Right cardiac atrium (tissue), 5 donors: ENCODE data around the gene ITGB6. TPM values are rescaled to one million over a fixed set of nuclear protein-coding genes. Genes with fewer than 3 reads are reported as not detected.

ENCODE experiments used
- ATAC-seq, 2 donors: fragments of 200-7000 bp; cut with Tn5 transposase; one replicate each; pipeline versions ENCODE4 v1.8.0 to v1.9.1; 2020; ENCODE audit warnings: moderate library complexity in 2 of 2, mild to moderate bottlenecking in 1 of 2
- DNase-seq, 3 donors: peaks; one replicate each; pipeline ENCODE4 v3.0.0-alpha.2; 2020
- H3K27ac ChIP-seq: one replicate; pipeline ENCODE4 v1.5.1; 2013; ENCODE audit warnings: mild to moderate bottlenecking, low read length, control low read depth, moderate library complexity
- H3K27me3 ChIP-seq: one replicate; pipeline ENCODE4 v1.6.1; 2013; ENCODE audit not compliant: control insufficient read depth, insufficient read depth
- H3K4me1 ChIP-seq: one replicate; pipeline ENCODE4 v1.6.1; 2013; ENCODE audit warnings: low read length; ENCODE audit not compliant: control insufficient read depth, insufficient read depth
- H3K4me3 ChIP-seq: one replicate; pipeline ENCODE4 v1.5.1; 2013; ENCODE audit warnings: low read length, control low read depth
- H3K9me3 ChIP-seq: one replicate; pipeline ENCODE4 v1.6.1; 2013; ENCODE audit warnings: low read length; ENCODE audit not compliant: control insufficient read depth
- WGBS: extraction: QIAGEN DNeasy Blood & Tissue Kit; methylation state at CpG from one replicate; pipeline ENCODE4 v1.1.7; 2013; 5-methylcytosine and 5-hydroxymethylcytosine counted together
- intact Hi-C, 4 donors: fragments of 100-400 bp; cut with DNase I; formaldehyde crosslinking; loops; one replicate each; pipeline versions ENCODE4 v1.11.0 to v1.14.0; 2022 to 2023
- long read RNA-seq, 4 donors: library from polyadenylated mRNA; unstranded; transcript quantifications; one replicate each; pipeline ENCODE4 v2.0.0, GENCODE V29; 2020 to 2021
- polyA plus RNA-seq: library from polyadenylated mRNA; stranded (reverse); fragments of 200-250 nt; gene quantifications from one replicate; pipeline ENCODE4 v1.2.3, GENCODE V29; 2013
- total RNA-seq, 4 donors: library from RNA; stranded (reverse); fragmentation: NEBNext Ultra II Directional; extraction: Animal tissue kit (Norgen Biotek cat#: 25700); gene quantifications; one replicate each; pipeline ENCODE4 v1.2.1, GENCODE V29; 2021
- donor health status: healthy with polysubstance abuse.
- donor health status: DM: no; HTN: yes; CAD: no.
- donor health status: DM: no; HTN: no; CAD: no.
- donor health status: DM: no; HTN: yes; CAD: no; lungs with severe emphysema.
- donor health status: DM: yes; HTN: yes; CAD: no.

ITGB6 gene
- 1 to 10 TPM; 1.1 to 2.2 (median 1.5) TPM for total RNA-seq
- 0.32 TPM for polyA plus RNA-seq
- long read RNA-seq, donor 1, partial matches to known transcripts = 0 of 1 reads
- long read RNA-seq, donor 1, other reads (novel, unspliced or antisense) = 1 of 1 reads
- long read RNA-seq, donor 2 = 0 reads
- long read RNA-seq, donor 3, partial matches to known transcripts = 0 of 3 reads
- long read RNA-seq, donor 3, other reads (novel, unspliced or antisense) = 3 of 3 reads
- long read RNA-seq, donor 4, partial matches to known transcripts = 0 of 1 reads
- long read RNA-seq, donor 4, other reads (novel, unspliced or antisense) = 1 of 1 reads

DNA sequence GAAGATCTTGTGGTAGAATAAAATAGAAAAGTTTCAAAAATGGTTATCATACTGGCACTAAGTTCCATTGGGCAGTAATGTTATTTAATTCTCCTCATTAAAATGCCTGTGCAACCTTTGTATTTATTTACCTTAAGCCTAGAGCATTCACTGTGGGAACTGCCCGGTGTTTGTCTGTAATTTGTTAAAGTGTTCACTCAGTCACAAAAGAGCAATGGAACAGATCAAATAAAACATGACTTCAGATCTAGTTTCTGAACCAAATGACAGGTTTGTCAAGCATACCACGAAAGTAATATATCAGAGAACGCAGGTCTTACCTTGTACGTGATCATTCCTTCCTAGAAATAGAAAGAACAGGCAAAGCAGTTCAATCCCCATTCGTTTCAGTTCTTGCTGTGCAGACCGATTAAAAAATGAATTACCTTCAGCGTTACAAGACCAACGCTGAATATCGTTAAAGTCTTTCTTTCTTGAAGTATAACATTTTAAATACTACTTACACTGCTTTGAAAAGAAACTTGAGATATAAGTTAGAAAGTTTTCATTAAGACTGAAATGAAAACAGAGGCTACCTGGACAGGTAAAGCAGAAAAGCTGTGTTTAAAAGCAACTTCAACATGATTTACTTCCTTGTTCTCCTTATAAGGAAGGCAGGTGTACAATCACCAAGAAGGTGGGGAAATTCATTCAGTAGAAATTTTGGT, at the start of gene ITGB6:
TSS of gene ITGB6 (minus strand) at position 590 of the 707 bp plus-strand sequence. CDS start at position 381, 209 bp downstream.
- H3K27me3 ChIP-seq = no peaks in the 10 kb centered on the region
- no peak within 1 kb of the TSS for H3K4me3 ChIP-seq
- ATAC-seq (no peak), DNase-seq (no peak)
- no peaks in the 10 kb centered on the region for H3K9me3 ChIP-seq
- 90% methylated on average over 9 of the region's 9 CpGs for WGBS
- no peak within 1 kb of the TSS for H3K27ac ChIP-seq
- H3K4me1 ChIP-seq = peaks cover 4% of the 10 kb centered on the region
- intact Hi-C loops = no loop called here

DNA sequence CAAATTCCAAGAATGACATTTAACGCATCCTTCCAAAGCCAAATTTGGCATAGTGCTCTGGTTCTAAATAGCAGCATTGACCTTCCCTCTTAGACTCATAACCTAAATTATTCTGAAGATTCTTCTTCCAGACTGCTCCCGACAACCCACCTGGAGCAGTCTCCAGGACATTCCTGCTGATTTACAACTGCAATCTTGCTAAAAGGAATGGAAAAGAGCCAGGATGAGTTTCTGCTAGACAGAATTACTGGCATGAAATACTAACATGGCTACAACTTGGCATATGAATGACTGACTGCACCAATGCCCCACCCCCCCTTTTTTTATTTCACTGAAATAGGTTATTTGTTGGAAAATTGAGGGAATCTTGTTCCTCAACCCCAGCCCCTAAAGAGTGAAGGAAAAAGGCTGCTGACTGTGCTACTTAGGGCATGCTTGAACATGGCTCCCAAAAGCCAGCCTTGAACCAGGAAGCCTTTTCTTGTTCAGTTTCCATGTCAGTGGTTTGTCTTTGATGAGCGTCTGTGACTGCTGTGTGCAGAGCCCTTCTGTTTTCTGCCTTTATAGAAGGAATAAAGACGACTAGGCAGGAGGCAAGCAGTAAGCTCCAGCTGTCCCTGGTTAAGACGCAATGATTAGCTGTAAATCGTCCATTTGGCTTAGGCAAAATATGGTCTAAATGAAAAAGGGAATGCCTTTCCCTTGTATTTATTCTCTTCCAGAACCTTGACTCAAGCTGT, 47.4 kb upstream of the ITGB6 start:
- Histone ChIP-seq H3K27me3 (no peaks in the 10 kb centered on the region), H3K4me3 (no peak overlapping the region), H3K9me3 (no peaks in the 10 kb centered on the region), H3K27ac (no peak overlapping the region), H3K4me1 (peaks cover 3% of the 10 kb centered on the region)
- ATAC-seq = no peak
- 88% methylated on average over 6 of the region's 6 CpGs for WGBS
- no peak for DNase-seq
- intact Hi-C loops = no loop called here

GRCh38 chr2:160246356-160246755, 46.3 kb upstream of the ITGB6 start:
- intact Hi-C loops = no loop called here
- H3K4me3 ChIP-seq = no peak overlapping the region
- no peak for DNase-seq
- no peak overlapping the region for H3K27ac ChIP-seq
- peaks cover 4% of the 10 kb centered on the region for H3K4me1 ChIP-seq
- H3K27me3 ChIP-seq = no peaks in the 10 kb centered on the region
- 96% methylated on average over 2 of the region's 2 CpGs for WGBS
- no peak for ATAC-seq
- H3K9me3 ChIP-seq = no peaks in the 10 kb centered on the region

DNA sequence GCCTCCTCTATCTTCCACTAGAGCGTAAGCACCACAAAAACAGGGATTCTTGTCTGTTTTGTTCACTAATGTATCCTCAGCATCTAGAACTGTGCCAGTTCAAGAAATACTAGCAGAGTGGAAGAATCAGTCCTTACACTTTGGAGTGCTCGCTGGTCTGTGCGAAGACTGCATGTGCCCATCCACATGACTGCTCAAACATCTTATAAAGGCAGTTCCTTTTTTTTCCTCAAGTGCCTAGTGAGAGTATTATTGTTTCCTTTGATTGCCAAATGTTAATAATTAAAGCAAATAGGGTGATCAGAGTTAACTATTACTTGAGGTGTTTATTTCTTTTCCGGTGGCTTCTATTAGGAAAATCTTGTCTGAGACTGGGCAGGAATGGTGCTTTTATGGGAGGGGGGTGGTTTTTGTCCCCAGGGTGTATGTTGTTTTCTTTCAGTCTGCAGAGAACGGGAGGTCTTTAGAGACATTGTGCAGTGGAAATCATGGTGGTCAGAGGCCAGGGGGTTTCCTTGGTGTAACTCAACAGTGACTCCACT, 45.6 kb upstream of the ITGB6 start:
- DNase-seq (no peak), ATAC-seq (no peak)
- intact Hi-C loops = no loop called here
- Histone ChIP-seq H3K9me3 (no peaks in the 10 kb centered on the region), H3K4me1 (peaks cover 4% of the 10 kb centered on the region), H3K4me3 (no peak overlapping the region), H3K27ac (no peak overlapping the region), H3K27me3 (no peaks in the 10 kb centered on the region)
- WGBS = 95% methylated on average over 5 of the region's 5 CpGs

GRCh38 chr2:160242893-160243564, 43.0 kb upstream of the ITGB6 start:
- H3K27me3 ChIP-seq = no peaks in the 10 kb centered on the region
- H3K4me1 ChIP-seq = peaks cover 5% of the 10 kb centered on the region
- H3K27ac ChIP-seq = peak overlapping the region; percentile 71
- intact Hi-C loops = no loop called here
- ATAC-seq = peak in 1 of 2 donors; percentile 37
- H3K9me3 ChIP-seq = no peaks in the 10 kb centered on the region
- 58% methylated on average over 3 of the region's 3 CpGs for WGBS
- no peak overlapping the region for H3K4me3 ChIP-seq
- no peak for DNase-seq

- Histone ChIP-seq H3K4me1 (peaks cover 5% of the 10 kb centered on the region), H3K9me3 (no peaks in the 10 kb centered on the region), H3K27me3 (no peaks in the 10 kb centered on the region), H3K27ac (no peak overlapping the region), H3K4me3 (no peak overlapping the region)
- intact Hi-C loops = no loop called here
- DNase-seq (peak in 2 of 3 donors; percentile 36 to 58), ATAC-seq (peak; percentile 66 to 90)
- WGBS = 62% methylated on average over 4 of the region's 4 CpGs
These were observed 41.4 kb upstream of the ITGB6 start for GRCh38 chr2:160241251-160242137.

- H3K4me3 ChIP-seq = no peak overlapping the region
- intact Hi-C loops = no loop called here
- DNase-seq (no peak), ATAC-seq (no peak)
- H3K27me3 ChIP-seq = no peaks in the 10 kb centered on the region
- H3K9me3 ChIP-seq = no peaks in the 10 kb centered on the region
- 79% methylated on average over 5 of the region's 5 CpGs for WGBS
- no peak overlapping the region for H3K27ac ChIP-seq
- peaks cover 5% of the 10 kb centered on the region for H3K4me1 ChIP-seq
These were observed 39.4 kb upstream of the ITGB6 start for GRCh38 chr2:160239436-160239835.

DNA sequence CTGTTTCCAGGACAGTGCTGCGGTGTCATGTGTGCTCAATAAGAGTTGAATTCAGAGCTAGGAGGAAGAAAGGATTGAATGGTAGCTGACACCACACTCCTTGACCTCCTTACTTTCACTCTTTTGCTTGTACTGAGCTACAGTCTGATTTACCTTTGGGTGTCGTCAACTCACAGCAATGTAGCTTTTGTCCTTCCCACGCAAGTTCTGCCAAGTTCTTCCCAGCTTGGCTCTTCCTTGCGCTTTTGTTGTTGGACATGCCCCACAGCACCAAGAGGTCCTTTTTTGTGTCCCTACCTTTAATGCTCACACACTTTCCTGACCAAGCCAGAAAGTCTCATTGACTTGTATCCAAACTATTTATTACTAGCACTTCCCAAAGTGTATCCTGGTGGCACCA, 38.3 kb upstream of the ITGB6 start:
- DNase-seq (no peak), ATAC-seq (no peak)
- WGBS = 82% methylated on average over 4 of the region's 4 CpGs
- Histone ChIP-seq H3K27ac (no peak overlapping the region), H3K4me1 (peaks cover 5% of the 10 kb centered on the region), H3K4me3 (no peak overlapping the region), H3K9me3 (no peaks in the 10 kb centered on the region), H3K27me3 (no peaks in the 10 kb centered on the region)
- intact Hi-C loops = no loop called here

DNA sequence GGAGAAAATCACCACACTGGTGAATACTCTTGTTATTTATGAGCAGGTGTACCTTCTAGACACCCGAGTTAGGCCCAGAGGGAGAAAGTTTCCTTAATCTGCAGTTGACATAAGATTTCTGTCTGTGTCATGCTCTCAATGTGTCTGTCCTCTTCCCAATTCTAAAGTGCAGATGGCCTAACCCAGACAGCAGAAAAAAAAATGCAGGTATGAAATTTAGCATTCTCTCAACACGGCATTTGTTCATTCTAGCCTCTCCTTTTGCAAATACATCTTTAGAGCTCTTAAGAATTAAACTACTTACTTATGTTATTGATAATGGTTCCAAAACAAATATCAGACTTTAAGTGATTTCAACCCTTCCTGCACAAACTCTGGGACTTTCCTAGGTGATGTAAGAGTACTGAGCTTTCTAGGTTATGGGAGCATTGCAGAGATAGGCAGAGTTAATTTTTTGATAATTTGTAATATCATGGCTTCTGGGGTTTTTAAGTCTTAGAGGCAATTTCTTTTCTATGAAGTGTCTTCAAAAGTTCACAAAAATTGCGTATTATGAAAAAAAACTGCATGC, 32.9 kb upstream of the ITGB6 start:
- no peaks in the 10 kb centered on the region for H3K4me1 ChIP-seq
- intact Hi-C loops = no loop called here
- no peak overlapping the region for H3K27ac ChIP-seq

DNA sequence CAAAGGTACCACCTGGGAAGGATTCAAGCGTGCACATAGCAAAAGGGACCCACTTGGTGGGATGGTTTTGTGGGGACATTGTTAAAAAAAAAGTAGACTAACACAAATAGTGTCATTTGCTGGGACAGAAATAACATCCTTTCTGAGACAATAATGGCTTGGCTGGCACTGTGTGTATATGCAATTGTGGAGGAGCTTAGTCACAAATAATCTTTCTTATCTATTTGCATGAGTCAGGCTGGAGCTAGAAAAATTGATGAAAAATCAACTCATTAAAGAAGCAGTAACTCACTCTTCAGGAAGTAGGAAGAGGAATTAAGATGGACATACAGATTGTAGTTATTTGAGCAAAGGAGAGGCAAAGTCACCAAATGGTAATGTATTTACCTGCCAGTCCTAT, 29.5 kb upstream of the ITGB6 start:
- Histone ChIP-seq H3K4me1 (peaks cover 3% of the 10 kb centered on the region), H3K9me3 (no peaks in the 10 kb centered on the region), H3K27ac (no peak overlapping the region), H3K27me3 (no peaks in the 10 kb centered on the region), H3K4me3 (no peak overlapping the region)
- no peak for DNase-seq
- 89% methylated on average over 1 of the region's 1 CpG for WGBS
- ATAC-seq = peak in 1 of 2 donors; percentile 70
- intact Hi-C loops = no loop called here

More for the DNA sequence above, 32.9 kb upstream of the ITGB6 start:
- no peaks in the 10 kb centered on the region for H3K27me3 ChIP-seq
- no peaks in the 10 kb centered on the region for H3K9me3 ChIP-seq
- no peak overlapping the region for H3K4me3 ChIP-seq
- ATAC-seq (no peak), DNase-seq (no peak)
- WGBS = 90% methylated on average over 3 of the region's 3 CpGs
